CD4-positive, alpha-beta T cell (primary cell): ENCODE measurements around the gene AQP5. TPM values are rescaled to one million over a fixed set of nuclear protein-coding genes. Genes with fewer than 3 reads are reported as not detected.
A peak's percentile ranks its signal among the peaks of the same experiment; 100 is the strongest.

Experiments
- ATAC-seq: fragments of 200-7000 bp; cut with Tn5 transposase; one replicate; pipeline ENCODE4 v1.10.0; 2022; ENCODE audit warnings: mild to moderate bottlenecking; ENCODE audit not compliant: poor library complexity
- CTCF ChIA-PET: fragments of 350-600 bp; sonication (Branson Sonifier 250); formaldehyde crosslinking; loops from one replicate; lab custom pipeline; 2021; ENCODE audit warnings: antibody characterized with exemption, inconsistent platforms; lab: Charles Lee
- POLR2A ChIA-PET: fragments of 350-600 bp; sonication (Branson Sonifier 250); formaldehyde crosslinking; loops from one replicate; lab custom pipeline; 2021; ENCODE audit warnings: antibody characterized with exemption, inconsistent platforms; lab: Charles Lee
- DNase-seq, 14 experiments: peaks; one replicate each; pipeline ENCODE4 v3.0.0-alpha.2; 2013 to 2020; ENCODE audit warnings: mixed read lengths in 2 of 14
- H3K27ac ChIP-seq, 2 donors: one replicate each; pipeline versions ENCODE4 v1.5.1 to v1.7.0; 2013; ENCODE audit warnings: low read length in 2 of 2, low read depth in 1 of 2, mild to moderate bottlenecking in 1 of 2
- H3K27me3 ChIP-seq, 2 experiments: 1 replicate in 1 of 2; 2 replicates in 1 of 2; pipeline versions ENCODE4 v1.6.1 to v1.7.0; 2013; ENCODE audit warnings: low read length in 2 of 2, control low read depth in 1 of 2, mild to moderate bottlenecking in 1 of 2, moderate library complexity in 1 of 2; ENCODE audit not compliant: insufficient read depth in 2 of 2, control insufficient read depth in 1 of 2
- H3K36me3 ChIP-seq: one replicate; pipeline ENCODE4 v1.6.1; 2013; ENCODE audit warnings: low read length, control low read depth; ENCODE audit not compliant: insufficient read depth
- H3K4me1 ChIP-seq: one replicate; pipeline ENCODE4 v1.6.1; 2013; ENCODE audit warnings: low read length, control low read depth; ENCODE audit not compliant: insufficient read depth
- H3K4me3 ChIP-seq: one replicate; pipeline ENCODE4 v1.5.1; 2013; ENCODE audit warnings: mild to moderate bottlenecking, low read length, moderate library complexity
- H3K9me3 ChIP-seq, 2 experiments: 1 replicate in 1 of 2; 2 replicates in 1 of 2; pipeline versions ENCODE4 v1.6.1 to v1.7.0; 2013; ENCODE audit warnings: low read length in 2 of 2, mild to moderate bottlenecking in 2 of 2, control low read depth in 1 of 2, moderate library complexity in 1 of 2; ENCODE audit not compliant: control insufficient read depth in 1 of 2, insufficient read depth in 1 of 2
- H3K27ac Mint-ChIP-seq: one replicate; pipeline ENCODE4 v1.8.0; 2020; ENCODE audit warnings: mixed read lengths
- H3K27me3 Mint-ChIP-seq: one replicate; pipeline ENCODE4 v1.8.0; 2021; ENCODE audit warnings: mixed read lengths
- H3K36me3 Mint-ChIP-seq: one replicate; pipeline ENCODE4 v1.8.0; 2021; ENCODE audit warnings: low read depth, mixed read lengths
- H3K4me1 Mint-ChIP-seq: one replicate; pipeline ENCODE4 v1.8.0; 2021; ENCODE audit warnings: low read depth, mixed read lengths
- H3K4me3 Mint-ChIP-seq: one replicate; pipeline ENCODE4 v1.8.0; 2020; ENCODE audit warnings: mild to moderate bottlenecking, mixed read lengths
- H3K9me3 Mint-ChIP-seq: one replicate; pipeline ENCODE4 v1.8.0; 2020; ENCODE audit warnings: mixed read lengths
- CTCF ChIP-seq: fragments of 200-600 bp; IDR thresholded peaks from one replicate; pipeline ENCODE4 v1.8.0; 2022; ENCODE audit warnings: antibody characterized with exemption, mild to moderate bottlenecking
- intact Hi-C, 2 experiments: fragments of 100-400 bp; cut with DNase I in 1 of 2; cut with micrococcal nuclease in 1 of 2; formaldehyde crosslinking; loops; one replicate each; pipeline versions ENCODE4 v1.15.1 to v1.9.0; 2023 to 2025; cut with DNase I, micrococcal nuclease
- total RNA-seq, 174 experiments: library from RNA in 2 of 174; stranded (reverse) in 2 of 174; gene quantifications; one replicate each; pipeline ENCODE4 v1.2.3 and lab custom pipeline; 2021 to 2026

Gene AQP5
- total RNA-seq, 2 experiments from 2014 or later = not detected

GRCh38 chr12:49982246-49983087, 20.8 kb downstream of the AQP5 start:
- Histone ChIP-seq H3K27me3 (no peaks in the 10 kb centered on the region), H3K36me3 (no peaks in the 10 kb centered on the region), H3K4me3 (no peak overlapping the region), H3K9me3 (no peaks in the 10 kb centered on the region), H3K27ac (no peak overlapping the region), H3K4me1 (no peaks in the 10 kb centered on the region)
- peak in 2 of 14 experiments; percentile 36 to 46 for DNase-seq
- TF ChIP-seq CTCF = no peak
- intact Hi-C loops = no loop called here
- ChIA-PET POLR2A (no interaction called here), CTCF (interaction anchor here (2.2 kb wide), 1 partner anchor 15 kb away, joined by 14 read pairs; no protein-coding TSS in a partner anchor)
- no peak overlapping the region for H3K4me3 Mint-ChIP-seq
- no peak for ATAC-seq
- no peaks in the 10 kb centered on the region for H3K4me1 Mint-ChIP-seq
- H3K27ac Mint-ChIP-seq = no peak overlapping the region
- H3K27me3 Mint-ChIP-seq = no peaks in the 10 kb centered on the region
- H3K36me3 Mint-ChIP-seq = no peaks in the 10 kb centered on the region
- no peaks in the 10 kb centered on the region for H3K9me3 Mint-ChIP-seq

- Histone ChIP-seq H3K36me3 (peaks cover 4% of the 10 kb centered on the region), H3K4me3 (no peak overlapping the region), H3K27ac (no peak overlapping the region), H3K9me3 (no peaks in the 10 kb centered on the region), H3K4me1 (no peaks in the 10 kb centered on the region), H3K27me3 (no peaks in the 10 kb centered on the region)
- ChIA-PET POLR2A (no interaction called here), CTCF (interaction anchor here (2.2 kb wide), 1 partner anchor 16 kb away, joined by 14 read pairs; no protein-coding TSS in a partner anchor)
- H3K4me3 Mint-ChIP-seq = no peak overlapping the region
- no peaks in the 10 kb centered on the region for H3K4me1 Mint-ChIP-seq
- no peaks in the 10 kb centered on the region for H3K36me3 Mint-ChIP-seq
- DNase-seq (peak in 1 of 14 experiments; percentile 25), ATAC-seq (no peak)
- no peak overlapping the region for H3K27ac Mint-ChIP-seq
- H3K27me3 Mint-ChIP-seq = no peaks in the 10 kb centered on the region
- intact Hi-C loops = no loop called here
- no peak for TF ChIP-seq CTCF
- H3K9me3 Mint-ChIP-seq = no peaks in the 10 kb centered on the region
Measured at GRCh38 chr12:49983892-49984291, 22.2 kb downstream of the AQP5 start.

- H3K4me1 ChIP-seq = no peaks in the 10 kb centered on the region
- no peak for TF ChIP-seq CTCF
- H3K9me3 ChIP-seq = no peaks in the 10 kb centered on the region
- no peak overlapping the region for H3K4me3 Mint-ChIP-seq
- DNase-seq (no peak), ATAC-seq (no peak)
- H3K36me3 Mint-ChIP-seq = peaks cover 4% of the 10 kb centered on the region
- no peaks in the 10 kb centered on the region for H3K27me3 ChIP-seq
- peaks cover 4% of the 10 kb centered on the region for H3K36me3 ChIP-seq
- intact Hi-C loops = no loop called here
- H3K27ac ChIP-seq = no peak overlapping the region
- H3K4me1 Mint-ChIP-seq = no peaks in the 10 kb centered on the region
- H3K9me3 Mint-ChIP-seq = no peaks in the 10 kb centered on the region
- POLR2A ChIA-PET = no interaction called here
- no peak overlapping the region for H3K4me3 ChIP-seq
- CTCF ChIA-PET = interaction anchor here (0.5 to 2.2 kb wide), 3 partner anchors 17 to 889 kb away, joined by 3 to 14 read pairs (median 9); no protein-coding TSS in a partner anchor
- no peaks in the 10 kb centered on the region for H3K27me3 Mint-ChIP-seq
- no peak overlapping the region for H3K27ac Mint-ChIP-seq
Measured at GRCh38 chr12:49984476-49985359, 23.0 kb downstream of the AQP5 start.
